Astrocyte (in vitro differentiated cells and primary cell): Measurements from ENCODE around the gene SLC19A1.

Experiments used
- EZH2 ChIP-seq: IDR thresholded peaks from 2 replicates; pipeline ENCODE4 v1.6.1; 2012; ENCODE audit warnings: mild to moderate bottlenecking, low read length, inconsistent platforms; ENCODE audit not compliant: insufficient read depth
- TF ChIP-seq, protein P1 (sequence below): IDR thresholded peaks from 2 replicates; pipeline ENCODE4 v1.5.1; 2011; ENCODE audit warnings: low read depth, mild to moderate bottlenecking, inconsistent platforms, low read length, moderate library complexity; ENCODE audit not compliant: insufficient read depth

DNA sequence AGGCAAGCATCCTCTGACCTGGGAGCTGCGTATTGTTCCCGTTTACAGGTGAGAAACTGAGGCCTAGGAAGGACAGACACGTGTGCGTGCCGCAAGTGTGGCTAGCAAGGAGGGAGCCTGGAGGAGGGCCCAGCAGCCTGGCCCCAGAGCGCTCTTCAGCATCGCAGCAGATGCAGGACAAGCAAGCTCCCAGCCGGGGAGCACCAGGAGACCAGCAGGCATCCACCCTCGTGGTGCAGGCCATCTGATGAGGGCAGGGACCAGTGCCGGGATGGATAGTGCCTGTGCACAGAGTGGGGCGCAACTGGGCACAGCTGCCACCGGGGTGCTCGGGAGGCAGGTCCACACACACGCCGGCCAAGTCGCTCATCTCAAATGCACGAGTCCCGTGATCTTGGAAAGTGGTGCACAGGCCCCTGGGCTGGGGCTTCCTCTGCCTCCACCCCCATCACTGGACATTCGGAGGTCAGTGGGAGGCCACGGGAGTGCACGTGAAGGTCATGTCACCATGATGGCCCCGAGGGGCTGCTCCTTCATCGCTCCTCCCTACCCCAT, 82.2 kb downstream of the SLC19A1 start:
- TF ChIP-seq, protein P1, sequence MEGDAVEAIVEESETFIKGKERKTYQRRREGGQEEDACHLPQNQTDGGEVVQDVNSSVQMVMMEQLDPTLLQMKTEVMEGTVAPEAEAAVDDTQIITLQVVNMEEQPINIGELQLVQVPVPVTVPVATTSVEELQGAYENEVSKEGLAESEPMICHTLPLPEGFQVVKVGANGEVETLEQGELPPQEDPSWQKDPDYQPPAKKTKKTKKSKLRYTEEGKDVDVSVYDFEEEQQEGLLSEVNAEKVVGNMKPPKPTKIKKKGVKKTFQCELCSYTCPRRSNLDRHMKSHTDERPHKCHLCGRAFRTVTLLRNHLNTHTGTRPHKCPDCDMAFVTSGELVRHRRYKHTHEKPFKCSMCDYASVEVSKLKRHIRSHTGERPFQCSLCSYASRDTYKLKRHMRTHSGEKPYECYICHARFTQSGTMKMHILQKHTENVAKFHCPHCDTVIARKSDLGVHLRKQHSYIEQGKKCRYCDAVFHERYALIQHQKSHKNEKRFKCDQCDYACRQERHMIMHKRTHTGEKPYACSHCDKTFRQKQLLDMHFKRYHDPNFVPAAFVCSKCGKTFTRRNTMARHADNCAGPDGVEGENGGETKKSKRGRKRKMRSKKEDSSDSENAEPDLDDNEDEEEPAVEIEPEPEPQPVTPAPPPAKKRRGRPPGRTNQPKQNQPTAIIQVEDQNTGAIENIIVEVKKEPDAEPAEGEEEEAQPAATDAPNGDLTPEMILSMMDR, result no peak
- no peak for TF ChIP-seq EZH2
